ENCODE measurements around the gene BORCS6. TPM values are rescaled to one million over a fixed set of nuclear protein-coding genes. Genes with fewer than 3 reads are reported as not detected.
"Not testable (repeated sequence)": the region's sequence is repeated elsewhere in the genome, so short reads cannot be mapped to it uniquely, and the experiment has no call there.

Gene BORCS6
- total RNA-seq, 1 donor from 2014 or later: 7.7 TPM

- FAIRE-seq (no peak), DNase-seq (ENCODE audit: low spot score in 2 of 2) (peak in 1 of 2 donors; percentile 82)
Observed at GRCh38 chr17:8176197-8176940, 13.6 kb downstream of the BORCS6 start, which contains the start of gene TMEM107. TMEM107 (minus strand) TSS chr17:8176380; CDS start chr17:8176286, 94 bp downstream.

DNA sequence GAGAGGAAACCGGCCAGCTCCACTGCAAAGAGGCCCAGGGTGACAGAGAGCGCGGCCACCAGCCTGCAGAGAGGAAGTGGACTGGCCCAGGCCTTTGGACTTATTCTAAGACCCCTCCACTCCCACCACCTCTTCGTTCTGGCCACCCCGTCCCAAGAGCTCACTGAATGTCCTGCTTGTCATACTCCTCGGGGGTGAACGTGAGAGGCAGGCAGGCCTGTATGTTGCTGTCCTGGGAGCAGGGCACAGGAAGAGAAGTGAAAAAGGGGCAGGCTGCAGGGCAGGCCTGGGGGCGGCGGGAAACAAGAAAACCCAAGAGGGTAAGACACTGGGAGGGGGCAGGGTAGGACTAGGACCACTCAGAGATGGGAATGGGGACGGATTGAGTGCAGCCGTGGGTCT, 14.2 kb downstream of the BORCS6 start:
- DNase-seq (ENCODE audit: low spot score in 2 of 2) (no peak), FAIRE-seq (no peak)

DNA sequence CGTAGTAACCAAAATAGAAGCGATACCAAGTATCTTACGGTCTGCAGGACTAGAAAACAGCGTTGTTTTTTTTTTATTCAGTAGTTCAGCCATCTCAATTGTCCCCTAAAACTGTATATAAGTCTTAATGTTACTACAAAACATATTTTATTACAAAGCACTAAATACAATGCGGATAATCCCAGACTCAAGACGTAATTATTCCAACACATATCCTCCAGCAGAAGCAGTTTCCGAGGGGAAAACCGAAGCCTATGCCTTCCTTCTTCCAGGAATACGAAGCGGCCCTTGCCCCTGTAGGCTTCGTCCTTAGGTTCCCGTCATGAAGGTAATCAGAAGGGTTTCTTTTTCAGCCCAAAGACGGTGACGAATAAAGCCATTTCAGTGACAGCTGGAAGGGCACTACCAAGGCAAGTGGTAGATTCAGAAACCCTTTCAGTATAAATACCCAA, 16.1 kb downstream of the BORCS6 start:
- FAIRE-seq: no peak
- DNase-seq (ENCODE audit: low spot score in 2 of 2): no peak

- peak; percentile 50 for FAIRE-seq
- DNase-seq (ENCODE audit: low spot score in 2 of 2): peak; percentile 84 to 85
Observed at GRCh38 chr17:8173056-8173870, 16.7 kb downstream of the BORCS6 start.

DNA sequence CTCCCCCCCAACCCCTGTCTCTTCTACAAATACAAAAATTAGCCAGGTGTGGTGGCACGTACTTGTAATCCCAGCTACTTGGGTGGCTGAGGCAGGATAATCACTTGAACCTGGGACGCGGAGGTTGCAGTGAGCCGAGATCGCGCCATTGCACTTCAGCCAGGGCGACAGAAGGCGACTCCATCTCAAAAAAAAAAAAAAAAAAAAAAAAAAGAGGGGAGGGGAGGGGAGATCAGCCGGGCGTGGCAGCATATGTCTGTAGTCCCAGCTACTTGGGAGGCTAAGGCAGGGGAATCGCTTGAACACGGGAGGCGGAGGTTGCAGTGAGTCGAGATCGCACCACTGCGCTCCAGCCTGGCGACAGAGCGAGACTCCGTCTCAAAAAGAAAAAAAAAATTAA, 19.8 kb downstream of the BORCS6 start:
- not testable (repeated sequence) for DNase-seq (ENCODE audit: low spot score in 2 of 2); FAIRE-seq

- no peak for FAIRE-seq
- no peak for DNase-seq (ENCODE audit: low spot score in 2 of 2)
Observed at GRCh38 chr17:8167526-8167925, 22.5 kb downstream of the BORCS6 start.

DNA sequence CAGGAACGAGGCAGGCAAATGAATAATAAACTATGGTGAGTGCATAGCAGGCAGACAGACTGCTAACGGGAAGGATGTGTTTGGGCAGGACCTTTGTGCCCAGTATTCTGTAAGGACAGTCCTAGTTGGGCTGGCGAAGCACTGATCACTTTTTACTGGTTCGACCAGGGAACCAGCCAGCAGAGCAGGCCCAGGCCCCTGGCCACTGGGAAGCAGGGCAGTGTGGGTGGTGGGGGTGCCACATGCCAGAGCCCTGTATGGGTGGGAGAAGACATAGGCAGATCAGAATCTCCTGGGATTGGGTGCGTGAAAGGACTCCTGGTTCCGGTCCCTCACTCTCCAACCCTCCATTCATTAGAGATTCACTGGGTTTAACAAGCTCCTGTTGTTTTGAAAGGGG, 23.2 kb downstream of the BORCS6 start:
- no peak for DNase-seq (ENCODE audit: low spot score in 2 of 2)
- no peak for FAIRE-seq

DNA sequence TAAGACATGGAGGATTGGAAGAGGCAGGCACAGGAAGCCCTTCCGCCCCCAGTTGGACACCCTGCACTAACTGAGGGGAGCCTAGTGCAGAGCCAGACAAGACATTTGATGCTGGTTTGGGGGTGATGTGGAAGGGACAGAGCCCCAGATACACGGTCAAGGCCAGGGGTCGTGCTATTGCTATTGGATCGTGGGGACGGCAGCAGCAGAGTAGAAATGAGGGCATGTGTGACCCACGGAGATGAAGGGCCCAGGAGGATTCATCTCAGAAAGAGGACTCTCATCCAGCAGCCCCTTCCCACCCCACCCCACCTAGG, 25.2 kb downstream of the BORCS6 start:
- FAIRE-seq (no peak), DNase-seq (ENCODE audit: low spot score in 2 of 2) (no peak)

DNA sequence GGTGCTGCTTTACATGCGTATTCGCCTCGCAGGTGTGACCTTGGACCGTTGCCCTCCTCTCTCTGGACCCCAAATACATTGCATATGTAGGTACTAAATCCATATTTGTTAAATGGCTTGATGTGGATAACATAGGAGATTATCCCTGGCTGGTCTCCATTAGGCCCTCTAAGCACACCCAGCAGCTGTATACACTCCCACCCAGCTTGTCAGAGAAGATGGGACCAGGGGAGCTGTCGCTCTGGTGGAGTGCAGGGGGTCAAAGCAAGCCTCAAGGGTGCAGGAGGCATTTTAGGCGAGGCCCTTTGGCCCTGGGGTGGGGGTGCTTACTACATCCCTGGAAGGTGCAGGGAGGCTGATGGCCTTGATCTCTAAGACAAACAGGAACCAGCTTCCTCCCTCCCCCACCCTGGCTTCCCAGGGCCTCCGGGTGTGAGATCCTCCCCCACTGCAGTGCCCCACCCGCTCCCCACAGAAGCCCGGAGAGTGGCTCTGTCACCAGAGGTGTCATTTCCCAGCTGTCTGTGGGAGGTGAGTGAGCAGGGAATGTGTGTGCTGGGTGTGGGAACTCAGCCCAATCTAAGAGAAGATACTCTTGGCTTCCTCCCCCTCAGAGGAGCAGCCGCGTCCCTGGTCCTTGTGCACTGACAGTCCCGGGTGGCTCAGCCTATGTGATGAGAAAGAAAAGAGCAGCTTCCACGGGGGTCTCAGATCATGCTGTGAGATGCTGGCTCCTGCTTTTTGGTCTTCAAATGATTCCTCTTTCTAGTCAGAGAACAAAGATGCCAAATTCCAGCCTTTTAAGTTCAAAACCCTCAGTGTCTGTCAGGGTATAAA, 25.8 kb downstream of the BORCS6 start:
- FAIRE-seq: no peak
- peak in 1 of 2 donors; percentile 69 for DNase-seq (ENCODE audit: low spot score in 2 of 2)

DNA sequence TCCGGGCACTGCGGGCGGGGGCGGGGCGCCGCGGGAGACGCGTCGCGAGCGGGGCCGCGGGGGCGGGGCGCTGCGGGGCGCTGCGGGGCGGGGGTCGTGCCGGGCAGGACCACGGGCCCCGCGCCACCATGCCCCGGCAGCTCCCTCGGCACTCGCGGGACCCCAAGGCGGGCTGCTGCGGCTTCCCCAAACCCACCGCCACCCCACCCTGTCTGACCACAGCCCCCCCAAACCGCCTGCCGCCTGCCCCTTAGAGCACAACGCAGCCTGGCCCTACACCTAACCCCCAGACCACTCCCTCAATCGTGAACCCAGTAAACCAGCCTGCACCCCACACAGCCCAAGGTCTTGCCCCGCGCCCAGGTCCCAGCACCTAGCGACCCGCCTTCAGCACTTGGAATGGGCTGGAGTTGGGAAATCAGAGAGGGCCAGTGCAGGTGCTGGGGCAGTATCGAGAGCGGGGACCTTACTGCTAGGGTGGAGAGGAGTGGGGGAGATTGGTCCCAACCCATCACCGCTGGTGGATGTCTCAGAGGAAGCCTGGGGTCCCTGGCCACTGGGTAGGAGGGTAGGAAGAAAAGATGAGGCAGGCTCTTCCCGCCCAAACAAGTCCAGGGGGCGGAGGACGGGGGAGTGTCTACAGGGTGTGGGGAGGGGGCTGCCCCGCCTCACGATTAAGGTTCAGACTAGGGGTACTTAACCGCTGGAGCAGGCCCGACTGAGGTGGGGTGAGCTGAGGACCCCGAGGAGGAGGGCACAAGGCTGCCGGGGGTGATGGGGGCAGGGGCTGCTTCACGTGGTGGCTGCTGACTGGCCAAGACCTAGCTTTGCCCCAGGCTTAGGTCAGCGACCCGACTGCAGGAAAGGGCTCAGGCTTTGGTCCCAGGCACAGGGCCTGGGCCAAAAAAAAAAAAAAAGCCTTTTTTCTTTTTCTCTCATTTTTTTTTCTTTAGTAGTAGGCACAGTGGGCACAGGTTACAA, 26.7 kb downstream of the BORCS6 start:
- FAIRE-seq (no peak), DNase-seq (ENCODE audit: low spot score in 2 of 2) (peak in 1 of 2 donors; percentile 55)

- DNase-seq (ENCODE audit: low spot score in 2 of 2): peak; percentile 82 to 90
- FAIRE-seq: no peak
Observed at GRCh38 chr17:8162233-8162996, 27.6 kb downstream of the BORCS6 start, which contains the start of gene VAMP2. VAMP2 (minus strand) TSS chr17:8162948; CDS start chr17:8162879, 69 bp downstream.

DNA sequence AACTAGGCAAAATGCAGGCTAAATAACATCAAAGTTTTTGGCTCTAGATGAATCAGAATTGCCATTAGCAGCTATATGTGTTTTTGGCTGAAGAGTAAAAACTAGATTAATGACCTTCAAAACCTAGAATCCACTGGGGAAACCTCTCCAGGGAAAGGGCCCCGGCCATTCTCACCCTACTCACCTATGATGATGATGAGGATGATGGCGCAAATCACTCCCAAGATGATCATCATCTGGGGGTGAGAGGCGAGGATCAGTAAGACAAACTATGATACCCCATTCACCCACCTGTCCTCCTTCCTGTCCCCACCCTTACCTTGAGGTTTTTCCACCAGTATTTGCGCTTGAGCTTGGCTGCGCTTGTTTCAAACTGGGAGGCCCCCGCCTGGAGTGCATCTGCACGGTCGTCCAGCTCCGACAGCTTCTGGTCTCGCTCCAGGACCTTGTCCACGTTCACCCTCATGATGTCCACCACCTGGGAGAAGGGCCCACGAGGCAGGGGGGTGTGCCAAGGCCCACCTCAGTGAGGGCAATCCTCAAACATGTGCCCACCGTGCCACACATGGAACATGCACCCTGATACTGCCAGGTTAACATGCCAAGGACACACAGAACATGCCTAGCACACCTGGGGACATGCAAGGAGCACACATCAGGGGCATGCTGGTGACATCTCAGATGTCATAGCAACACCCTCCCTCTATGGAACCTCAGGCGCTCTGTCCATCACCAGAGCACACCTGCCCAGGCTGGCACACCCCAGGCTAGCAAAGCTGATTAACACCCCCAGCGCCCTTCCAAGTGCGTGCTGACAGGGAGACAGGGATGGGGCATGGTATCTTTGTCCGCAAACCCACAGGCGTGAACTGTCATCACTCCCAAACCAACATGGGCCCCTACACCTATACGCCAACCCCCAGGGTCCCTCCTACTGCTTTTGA, 28.4 kb downstream of the BORCS6 start:
- FAIRE-seq (no peak), DNase-seq (ENCODE audit: low spot score in 2 of 2) (no peak)

DNA sequence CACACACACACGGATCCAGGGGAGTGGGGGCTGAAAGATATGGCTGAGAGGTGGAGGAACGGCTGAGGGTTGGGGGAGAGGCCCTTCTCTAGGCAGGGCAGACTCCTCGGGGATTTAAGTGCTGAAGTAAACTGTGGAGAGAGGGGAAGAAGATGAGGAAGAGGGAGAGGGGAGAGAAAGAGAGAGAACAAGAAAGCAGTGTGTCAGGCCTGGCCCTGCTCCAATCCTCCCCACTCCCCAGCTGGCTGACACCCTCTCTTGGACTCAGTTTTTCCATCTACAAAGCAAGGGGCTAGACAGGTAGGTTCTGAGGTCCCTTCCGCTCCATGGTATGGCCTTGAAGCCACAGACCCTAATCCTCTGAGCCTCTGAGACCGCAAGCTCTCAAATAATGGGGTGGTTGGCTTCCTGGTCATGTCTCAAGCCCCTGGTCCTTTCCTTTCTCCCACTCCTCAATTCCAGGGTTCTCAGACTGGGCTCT, 29.2 kb downstream of the BORCS6 start:
- FAIRE-seq (no peak), DNase-seq (ENCODE audit: low spot score in 2 of 2) (no peak)

DNA sequence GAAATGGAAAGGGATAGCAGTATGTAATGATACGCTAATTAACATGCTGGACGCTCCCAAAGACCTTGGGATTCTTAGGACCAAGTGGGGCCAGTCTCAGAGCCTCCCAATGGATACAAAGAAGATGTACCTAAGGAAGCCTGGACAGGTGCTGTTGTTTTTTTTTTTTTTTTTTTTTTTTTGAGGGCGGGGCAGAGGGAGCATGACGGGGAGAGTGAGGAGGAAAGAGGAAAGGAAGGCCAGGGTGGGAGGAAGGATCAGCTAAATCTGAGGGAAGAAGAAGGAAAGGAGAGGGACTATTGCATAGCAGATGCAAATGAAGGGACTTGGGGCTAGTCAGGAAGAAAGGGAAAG, 29.8 kb downstream of the BORCS6 start:
- no peak for DNase-seq (ENCODE audit: low spot score in 2 of 2)
- no peak for FAIRE-seq

GRCh38 chr17:8159459-8160223, 30.3 kb downstream of the BORCS6 start:
- FAIRE-seq (no peak), DNase-seq (ENCODE audit: low spot score in 2 of 2) (no peak)

- no peak for DNase-seq (ENCODE audit: low spot score in 2 of 2)
- no peak for FAIRE-seq
Observed at GRCh38 chr17:8159032-8159400, 31.0 kb downstream of the BORCS6 start.

Data from frontal cortex (tissue), 4 donors.